MM.1S (cell line): ENCODE measurements around the gene RPL9.

ENCODE experiments used
- EZH2 ChIP-seq: fragments of 300-600 bp; sonication (generic); optimal IDR thresholded peaks from 2 replicates; pipeline ENCODE3; 2017; ENCODE audit warnings: low read depth, mild to moderate bottlenecking, antibody characterized with exemption, low read length, mixed read lengths
- EZH2phosphoT487 ChIP-seq: fragments of 300-600 bp; sonication (generic); IDR thresholded peaks from 2 replicates; pipeline ENCODE4 v1.6.1; 2018; ENCODE audit warnings: antibody characterized with exemption, low read length
- TF ChIP-seq, protein P1 (sequence below): fragments of 300-600 bp; sonication (generic); IDR thresholded peaks from 2 replicates; pipeline ENCODE4 v1.5.1; 2016; ENCODE audit warnings: antibody characterized with exemption, low read length, mixed read lengths

DNA sequence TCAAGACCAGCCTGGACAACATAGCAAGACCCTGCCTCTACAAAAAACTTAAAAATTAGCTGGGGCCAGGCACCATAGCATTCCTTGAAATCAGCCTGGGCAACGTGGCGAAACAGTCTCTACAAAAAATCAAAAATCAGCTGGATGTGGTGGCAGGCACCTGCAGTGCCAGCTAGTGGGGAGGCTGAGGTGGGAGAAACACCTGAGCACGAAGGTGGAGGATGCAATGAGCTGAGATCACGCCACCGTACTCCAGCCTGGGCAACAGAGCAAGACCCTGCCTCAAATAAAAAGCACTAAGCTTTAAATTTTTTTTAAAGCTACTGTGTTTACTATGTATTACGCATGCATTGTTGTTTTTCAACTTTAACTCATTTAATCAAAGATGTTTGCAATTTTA is 3.2 kb downstream of the RPL9 start:
- no peak for TF ChIP-seq EZH2
- TF ChIP-seq, protein P1, sequence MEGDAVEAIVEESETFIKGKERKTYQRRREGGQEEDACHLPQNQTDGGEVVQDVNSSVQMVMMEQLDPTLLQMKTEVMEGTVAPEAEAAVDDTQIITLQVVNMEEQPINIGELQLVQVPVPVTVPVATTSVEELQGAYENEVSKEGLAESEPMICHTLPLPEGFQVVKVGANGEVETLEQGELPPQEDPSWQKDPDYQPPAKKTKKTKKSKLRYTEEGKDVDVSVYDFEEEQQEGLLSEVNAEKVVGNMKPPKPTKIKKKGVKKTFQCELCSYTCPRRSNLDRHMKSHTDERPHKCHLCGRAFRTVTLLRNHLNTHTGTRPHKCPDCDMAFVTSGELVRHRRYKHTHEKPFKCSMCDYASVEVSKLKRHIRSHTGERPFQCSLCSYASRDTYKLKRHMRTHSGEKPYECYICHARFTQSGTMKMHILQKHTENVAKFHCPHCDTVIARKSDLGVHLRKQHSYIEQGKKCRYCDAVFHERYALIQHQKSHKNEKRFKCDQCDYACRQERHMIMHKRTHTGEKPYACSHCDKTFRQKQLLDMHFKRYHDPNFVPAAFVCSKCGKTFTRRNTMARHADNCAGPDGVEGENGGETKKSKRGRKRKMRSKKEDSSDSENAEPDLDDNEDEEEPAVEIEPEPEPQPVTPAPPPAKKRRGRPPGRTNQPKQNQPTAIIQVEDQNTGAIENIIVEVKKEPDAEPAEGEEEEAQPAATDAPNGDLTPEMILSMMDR: no peak
- no peak for TF ChIP-seq EZH2phosphoT487
